CD4-positive, alpha-beta T cell treated with Interferon gamma for 1 hour (primary cell): Measurements from ENCODE around the gene CLTB.
"Not testable (repeated sequence)": the region's sequence is repeated elsewhere in the genome, so short reads cannot be mapped to it uniquely, and the experiment has no call there.

Experiments
- DNase-seq: peaks from one replicate; pipeline ENCODE4 v3.0.0-alpha.2; 2020

CLTB gene

DNA sequence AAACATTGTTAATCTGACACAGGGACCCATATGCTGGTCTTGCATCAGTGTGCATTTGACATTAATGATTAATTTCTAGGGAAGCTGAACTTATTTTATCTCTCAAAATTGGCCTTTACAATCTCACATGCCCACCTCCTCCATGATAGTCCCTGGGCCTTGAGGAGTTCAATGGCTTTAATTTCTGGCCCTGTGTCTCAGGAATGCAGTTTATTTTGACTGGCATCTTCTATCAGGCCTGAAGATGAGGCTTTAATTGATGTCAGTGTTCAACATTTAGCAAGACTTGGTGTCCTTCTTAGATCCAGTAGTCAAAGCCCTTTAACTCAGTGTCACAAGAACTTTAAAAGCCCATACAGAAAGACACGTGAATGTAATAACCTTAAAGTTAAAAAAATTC, 10.5 kb upstream of the CLTB start:
- no peak for DNase-seq

DNA sequence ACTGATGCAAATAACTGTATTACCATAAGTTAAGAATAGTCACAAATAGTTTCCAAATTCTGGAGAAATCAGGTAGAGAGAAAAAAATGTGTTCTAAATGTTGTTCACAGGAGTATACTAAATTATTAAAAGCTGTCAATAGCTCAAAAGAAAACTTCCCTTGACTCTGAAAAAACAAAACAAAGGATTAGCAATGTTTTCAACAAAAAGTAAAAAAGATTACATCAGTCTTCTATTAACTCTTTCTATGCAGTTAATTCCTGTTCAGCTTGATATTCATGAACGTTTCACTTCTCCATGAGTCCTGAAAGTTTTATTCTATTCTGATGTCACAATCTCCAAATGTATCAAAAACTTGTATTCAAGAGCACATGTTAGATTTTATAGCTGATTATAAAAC, 9.5 kb upstream of the CLTB start:
- DNase-seq, result no peak

- no peak for DNase-seq
Measured at GRCh38 chr5:176425138-176425537, 8.8 kb upstream of the CLTB start.

DNA sequence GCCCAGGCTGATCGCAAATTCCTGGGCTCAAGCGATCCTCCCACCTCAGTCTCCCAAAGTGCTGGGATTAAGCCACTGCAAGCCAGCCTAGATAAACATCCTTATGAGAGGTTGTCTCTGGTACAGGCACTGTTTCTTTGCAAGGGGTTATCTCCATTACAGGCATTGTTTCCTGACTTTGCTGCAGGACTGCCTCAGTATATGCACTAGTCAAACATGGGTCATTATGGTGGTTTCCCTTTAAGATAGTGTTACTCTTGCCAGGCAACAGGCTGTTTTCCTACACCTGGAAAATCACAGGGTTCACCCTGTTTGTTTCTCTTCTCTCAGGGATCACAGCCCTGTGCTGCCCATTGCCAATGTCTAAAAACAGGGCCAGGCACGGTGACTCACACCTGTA, 7.8 kb upstream of the CLTB start:
- no peak for DNase-seq

DNA sequence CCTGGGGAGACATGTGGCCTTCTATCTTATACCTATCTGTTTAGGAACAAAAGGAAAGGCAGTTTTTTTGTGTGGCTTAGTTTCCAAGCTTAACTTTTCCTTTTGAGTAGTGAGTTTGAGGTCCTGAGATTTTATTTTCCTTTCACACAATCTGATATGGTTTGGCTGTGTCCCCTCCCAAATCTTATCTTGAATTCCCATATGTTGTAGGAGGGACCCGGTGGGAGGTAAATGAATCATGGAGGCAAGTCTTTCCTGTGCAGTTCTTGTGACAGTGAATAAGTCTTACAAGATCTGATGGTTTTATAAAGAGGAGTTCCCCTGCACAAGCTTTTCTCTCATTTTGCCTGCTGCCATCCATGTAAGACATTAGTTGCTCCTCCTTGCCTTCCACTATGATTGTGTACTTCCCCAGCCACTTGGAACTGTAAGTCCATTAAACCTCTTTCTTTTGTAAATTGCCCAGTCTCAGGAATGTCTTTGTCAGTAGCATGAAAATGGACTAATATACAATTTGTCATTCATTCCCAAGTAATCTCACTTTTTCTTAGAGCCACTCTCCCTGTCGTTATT, 4.7 kb upstream of the CLTB start:
- DNase-seq, result no peak

DNA sequence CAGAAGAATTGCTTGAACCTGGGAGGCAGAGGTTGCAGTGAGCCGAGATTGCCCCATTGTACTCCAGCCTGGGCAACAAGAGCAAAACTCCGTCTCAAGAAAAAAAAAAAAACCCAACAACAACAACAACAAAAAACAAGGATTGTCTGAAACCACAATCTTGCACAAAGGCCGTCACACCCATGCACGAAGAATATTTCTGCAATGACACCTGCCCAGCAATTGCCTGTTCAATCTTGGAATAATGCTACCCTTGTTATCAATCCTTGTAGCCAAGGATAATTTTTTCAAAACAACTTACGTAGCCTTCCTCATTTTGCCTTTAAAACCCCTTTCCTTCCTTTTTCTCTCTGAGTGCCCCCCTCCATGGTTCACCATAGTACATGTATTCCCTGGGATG, 3.7 kb upstream of the CLTB start:
- DNase-seq, result no peak

DNA sequence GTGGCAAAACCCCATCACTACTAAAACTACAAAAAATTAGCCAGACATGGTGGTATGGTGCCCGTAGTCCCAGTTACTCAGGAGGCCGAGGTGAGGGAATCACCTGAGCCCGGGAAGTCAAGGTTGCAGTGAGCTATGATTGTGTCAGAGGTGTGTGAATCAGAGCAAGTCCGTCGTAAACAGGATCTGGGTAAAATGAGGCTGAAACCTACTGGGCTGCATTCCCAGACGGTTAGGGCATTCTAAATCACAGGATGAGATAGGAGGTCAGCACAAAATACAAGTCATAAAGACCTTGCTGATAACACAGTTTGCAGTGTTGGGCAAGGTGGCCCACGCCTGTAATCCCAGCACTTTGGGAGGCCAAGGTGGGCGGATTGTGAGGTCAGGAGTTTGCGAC, 1.9 kb upstream of the CLTB start:
- DNase-seq, result no peak

DNA sequence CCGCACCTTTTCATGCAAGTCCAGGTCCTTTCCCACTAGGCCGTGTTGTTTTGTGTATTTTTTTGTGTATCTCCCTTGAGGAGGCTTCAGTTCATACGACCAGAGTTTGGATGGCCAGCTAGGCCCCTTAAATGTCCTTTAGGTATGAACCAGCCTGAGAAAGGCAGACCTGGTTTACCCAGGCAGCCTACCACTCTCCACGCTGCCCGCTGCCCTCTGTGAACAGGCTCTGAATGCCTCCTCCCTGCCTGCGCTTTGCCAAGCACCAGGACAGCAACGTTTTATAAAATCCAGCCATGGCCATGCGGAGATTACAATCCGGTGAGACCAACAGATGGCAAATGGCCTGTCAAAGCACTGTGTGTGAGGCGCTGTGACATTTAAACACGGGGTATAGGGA, 626 bp upstream of the CLTB start:
- DNase-seq, result no peak

DNA sequence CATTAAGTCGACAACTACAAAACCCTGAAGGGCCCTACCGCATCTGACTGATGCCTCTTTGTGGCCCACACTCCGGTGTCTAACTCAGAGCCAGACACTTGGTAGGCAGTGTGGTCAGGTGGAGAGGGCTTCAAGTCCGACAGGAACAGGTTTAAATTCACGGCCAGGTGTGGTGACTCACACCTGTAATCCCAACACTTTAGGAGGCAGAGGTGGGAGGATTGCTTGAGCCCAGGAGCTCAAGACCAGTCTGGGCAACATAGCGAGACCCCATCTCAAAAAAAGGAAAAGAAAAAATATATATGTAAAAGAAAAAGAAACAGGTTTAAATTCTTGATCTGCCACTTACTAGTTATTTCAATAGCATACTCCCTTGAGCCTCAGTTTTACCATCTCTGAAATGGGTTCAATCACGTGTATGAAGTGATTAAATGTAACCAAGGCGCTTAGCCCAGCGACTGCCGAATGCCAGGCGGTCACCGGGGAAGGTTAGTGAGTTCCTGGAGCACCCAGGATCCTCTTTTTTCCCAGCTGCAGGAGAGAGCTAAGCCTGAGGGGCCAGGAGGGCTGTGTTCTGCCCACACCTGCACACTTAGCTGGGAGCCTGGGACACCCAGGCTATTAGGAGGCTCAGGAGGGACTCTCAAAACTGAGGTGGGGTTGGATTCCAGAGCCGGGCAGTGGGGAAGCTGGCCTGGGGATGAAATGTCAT, 943 bp downstream of the CLTB start:
- DNase-seq, result no peak

DNA sequence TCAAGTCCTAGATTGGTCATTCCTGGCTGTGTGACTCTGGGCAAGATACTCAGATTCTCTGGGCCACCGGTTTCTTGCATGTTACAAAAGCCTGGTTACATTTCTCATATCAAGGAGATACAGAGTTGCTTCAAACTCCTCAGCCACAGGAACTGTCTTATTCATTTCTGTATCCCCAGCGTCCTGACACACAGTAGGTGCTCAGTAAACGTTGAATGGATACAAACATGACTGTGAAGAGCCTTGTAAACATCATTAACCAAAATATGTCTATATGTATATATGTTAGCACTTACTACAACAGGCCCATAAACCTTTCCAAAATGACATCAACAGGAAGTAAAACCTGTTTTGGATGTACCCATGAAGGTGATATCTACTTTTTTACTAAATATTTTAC, 1.6 kb downstream of the CLTB start:
- DNase-seq, result no peak

GRCh38 chr5:176413709-176414191, 2.6 kb downstream of the CLTB start:
- DNase-seq, result no peak

- DNase-seq, result no peak
Measured at GRCh38 chr5:176413255-176413565, 3.1 kb downstream of the CLTB start.

DNA sequence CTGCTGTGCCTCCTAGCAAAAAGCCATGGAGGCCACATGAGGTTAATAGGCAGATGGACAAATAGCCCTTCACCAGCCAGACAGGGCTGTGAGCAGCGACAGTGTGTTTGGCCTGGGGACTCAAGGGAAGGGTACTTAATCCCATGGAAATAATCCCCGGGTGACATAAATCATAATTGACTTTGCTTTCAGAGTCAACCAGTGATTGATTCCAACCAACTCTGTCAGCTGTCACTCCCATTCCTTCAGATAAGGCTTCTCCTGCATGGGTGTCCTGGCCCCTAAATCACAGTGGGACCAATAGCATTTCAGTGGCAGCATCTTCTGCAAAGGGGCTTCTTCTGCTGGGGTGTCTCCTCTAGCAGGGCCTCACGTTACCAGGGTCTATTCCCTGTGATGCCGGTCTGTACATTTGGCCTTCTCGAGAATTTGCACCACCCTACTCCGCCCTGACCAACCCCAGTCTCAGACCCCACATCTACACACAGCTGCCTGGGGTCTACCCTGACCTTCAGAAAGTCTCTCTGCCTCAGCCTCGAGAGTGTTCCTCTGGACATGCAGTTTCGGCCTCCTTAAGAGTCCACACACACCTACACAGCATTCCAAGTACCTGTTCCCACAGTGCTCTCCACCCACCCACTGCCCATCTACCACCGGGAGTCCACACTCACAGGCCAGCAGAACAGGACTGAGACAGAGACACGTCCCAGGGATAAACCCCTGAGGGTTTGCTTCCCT, 3.7 kb downstream of the CLTB start:
- no peak for DNase-seq

DNA sequence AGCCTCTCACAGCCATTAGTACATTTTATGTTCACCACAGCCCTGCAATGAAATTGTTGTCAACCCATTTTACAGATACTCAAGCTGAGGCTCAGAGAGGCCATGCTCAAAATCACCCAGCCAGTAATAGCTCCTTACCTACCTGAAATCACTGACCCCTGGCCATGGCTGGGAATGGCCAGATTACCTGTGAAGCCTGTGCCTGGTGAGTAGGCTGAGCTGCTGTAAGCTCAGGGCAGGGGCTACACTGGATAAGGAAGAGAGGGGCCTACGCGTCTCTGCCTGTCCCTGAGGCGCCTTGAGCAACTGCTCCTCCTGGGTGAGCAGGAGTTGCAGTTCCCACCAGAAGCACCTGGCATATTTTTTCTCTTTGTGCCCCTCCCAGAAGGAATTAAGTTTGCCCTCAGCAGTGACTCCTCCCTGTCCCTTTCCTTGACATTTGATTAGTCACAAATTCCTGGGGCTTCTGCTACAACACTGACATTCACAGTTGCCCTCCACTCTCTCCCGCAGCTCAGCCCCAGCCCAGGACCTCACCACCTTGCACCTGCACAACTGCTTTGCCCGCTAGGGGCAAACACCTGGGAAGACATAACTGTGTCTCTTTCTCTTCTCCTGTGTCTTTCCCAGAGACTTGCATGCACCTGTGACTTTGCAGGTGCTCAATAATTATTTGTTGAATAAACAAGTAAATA, 5.7 kb downstream of the CLTB start:
- DNase-seq, result no peak

DNA sequence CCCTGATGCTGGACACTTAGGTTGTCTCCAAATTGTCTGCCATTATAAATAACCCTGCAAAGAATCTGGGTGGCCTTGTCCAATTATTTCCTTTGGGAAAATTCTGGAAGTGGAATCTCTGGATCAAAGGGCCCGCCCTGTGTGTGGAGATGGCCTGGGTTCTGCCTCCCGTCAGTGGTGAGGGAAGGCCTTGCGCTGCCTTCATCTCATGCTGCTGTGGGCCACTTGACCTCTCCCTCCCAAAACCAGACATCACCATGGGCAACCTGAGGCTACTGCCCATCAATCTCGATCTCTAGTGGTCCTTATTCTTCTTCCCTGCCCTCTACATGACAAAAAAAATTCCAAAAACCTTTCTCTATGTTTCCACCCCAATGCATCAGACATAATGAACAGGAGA, 6.6 kb downstream of the CLTB start:
- no peak for DNase-seq

DNA sequence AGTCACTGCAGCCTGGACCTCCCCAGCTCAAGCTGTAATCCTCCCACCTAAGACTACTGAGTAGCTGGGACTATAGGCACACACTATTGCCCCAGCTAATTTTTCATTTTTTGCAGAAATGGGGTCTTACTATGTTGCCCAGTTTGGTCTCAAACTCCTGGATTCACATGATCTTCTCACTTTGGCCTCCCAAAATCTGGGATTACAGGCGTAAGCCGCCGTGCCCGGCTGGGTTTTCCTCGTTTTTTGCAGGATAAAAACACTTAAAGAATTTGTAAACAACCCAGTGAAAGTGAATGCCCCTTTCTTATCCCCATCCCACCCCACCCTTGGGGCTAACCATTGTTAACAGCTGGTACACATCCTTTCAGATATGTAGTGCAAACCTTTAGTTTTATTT, 7.7 kb downstream of the CLTB start:
- no peak for DNase-seq

GRCh38 chr5:176408252-176408573, 8.1 kb downstream of the CLTB start:
- not testable (repeated sequence) for DNase-seq

- no peak for DNase-seq
Measured at GRCh38 chr5:176407456-176408251, 8.7 kb downstream of the CLTB start.

DNA sequence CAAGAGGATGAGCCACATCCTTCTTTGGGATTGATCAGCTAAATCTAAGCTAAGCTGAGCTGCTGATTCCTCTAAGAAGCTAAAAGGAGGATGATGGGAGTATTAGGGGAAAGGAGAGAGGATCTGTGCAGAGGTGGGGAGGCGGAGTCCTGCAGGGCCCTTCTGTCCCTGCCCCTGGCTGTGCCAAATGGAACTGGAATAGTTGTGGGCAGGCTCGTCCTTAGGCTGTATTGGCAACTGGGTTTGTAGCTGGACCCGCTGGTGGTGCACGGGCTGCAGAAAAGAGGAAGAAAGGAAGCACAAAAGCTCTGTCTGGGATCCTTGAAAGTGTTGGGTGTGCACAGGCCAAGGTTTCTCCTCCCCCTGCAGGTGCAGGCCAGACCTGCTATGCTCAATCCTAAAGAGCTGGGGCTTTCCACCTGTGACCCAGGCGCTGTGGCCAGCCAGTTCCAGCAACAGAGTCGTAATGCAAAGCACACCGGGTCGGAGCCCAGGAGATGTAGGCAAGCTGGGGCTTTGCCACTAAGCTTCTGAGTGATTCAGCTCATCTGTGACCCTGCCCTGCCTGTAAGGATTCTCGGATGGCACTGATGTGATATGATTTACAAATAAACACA, 9.8 kb downstream of the CLTB start:
- no peak for DNase-seq

DNA sequence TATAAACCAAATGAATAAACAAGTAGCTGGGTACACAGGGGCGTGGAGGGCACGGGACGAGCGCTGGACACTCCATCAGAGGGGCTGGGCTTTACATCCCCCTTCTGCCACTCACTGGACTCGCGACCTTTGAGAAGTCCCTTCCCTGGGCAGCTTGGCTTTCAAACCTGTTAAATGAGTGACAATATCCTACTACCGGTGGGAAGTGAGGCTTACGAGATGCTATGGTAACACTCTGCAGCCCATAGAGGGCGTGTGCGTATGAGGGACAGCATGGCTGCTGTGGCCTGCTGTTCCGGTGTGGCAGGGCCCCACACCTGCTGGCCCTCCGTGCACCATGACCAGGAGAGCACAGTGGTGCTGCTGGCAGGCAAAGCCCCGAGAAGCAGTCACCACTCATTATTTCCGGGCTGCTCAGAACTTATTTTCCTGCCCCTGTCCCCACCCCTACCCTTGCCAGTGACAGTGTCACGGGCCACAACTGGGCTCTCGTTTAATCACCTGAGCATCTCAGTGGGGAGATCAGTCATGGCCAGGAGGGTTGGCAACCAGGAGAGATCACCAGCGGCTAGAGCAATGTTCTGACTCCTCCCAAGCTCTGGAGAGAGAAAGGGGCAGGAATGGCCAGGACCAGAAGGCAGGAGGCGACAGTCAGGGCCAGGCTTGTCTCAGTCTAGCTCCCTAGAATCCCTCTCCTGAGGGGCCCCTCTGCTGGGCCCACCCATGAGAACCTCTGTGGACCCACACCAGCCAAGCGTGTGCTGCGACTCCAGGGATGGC, 10.5 kb downstream of the CLTB start:
- no peak for DNase-seq

DNA sequence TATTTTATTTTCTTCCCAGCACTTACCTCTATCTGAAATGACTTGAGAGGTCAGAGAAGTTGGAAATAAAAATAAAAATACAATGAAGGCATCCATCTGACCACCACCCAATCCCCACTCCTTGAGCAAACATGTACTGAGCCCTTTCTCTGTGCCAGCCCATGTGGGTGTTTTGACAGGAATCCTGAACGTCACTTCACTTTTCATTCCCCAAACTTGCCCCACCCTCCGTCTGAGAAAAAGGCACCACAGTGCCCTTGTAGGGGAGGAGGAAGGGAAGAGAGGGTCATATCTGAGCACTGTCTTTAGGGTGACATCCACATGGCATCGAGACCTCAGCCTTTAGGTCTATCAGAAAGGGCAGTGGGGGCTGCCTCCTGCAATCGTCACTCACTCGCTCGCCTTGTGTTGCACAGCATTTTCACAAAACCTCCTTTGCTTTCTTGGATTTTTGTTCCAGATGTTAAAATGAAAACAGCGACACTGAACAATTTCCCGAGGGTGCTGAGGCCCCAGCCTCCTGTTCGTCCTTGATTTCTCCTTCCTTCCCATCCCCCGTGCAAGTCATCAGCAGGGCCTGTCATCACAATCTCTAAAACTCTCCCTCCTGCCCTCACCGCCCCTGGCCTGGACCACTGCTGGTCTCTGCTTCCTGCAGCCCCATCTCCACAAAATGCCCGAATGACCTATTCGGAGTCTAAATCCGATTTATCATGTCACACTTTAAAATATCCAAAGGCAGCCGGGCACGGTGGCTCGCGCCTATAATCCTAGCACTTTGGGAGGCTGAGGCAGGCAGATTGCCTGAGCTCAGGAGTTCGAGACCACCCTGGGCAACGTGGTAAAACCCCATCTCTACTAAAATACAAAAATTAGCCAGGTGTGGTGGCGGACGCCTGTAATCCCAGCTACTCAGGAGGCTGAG, 14.8 kb downstream of the CLTB start:
- DNase-seq, result no peak
